ENCODE measurements around the gene OSBP. TPM values are rescaled to one million over a fixed set of nuclear protein-coding genes. Genes with fewer than 3 reads are reported as not detected.
"Not testable (repeated sequence)": the region's sequence is repeated elsewhere in the genome, so short reads cannot be mapped to it uniquely, and the experiment has no call there.

The OSBP gene
- 45.2 TPM for total RNA-seq
- 23.3 TPM for polyA plus RNA-seq

GRCh38 chr11:59615637-59616395 is at the start of gene OSBP:
Gene OSBP, minus strand, starts transcription at chr11:59615774. Its CDS starts 110 bp downstream, at chr11:59615664.
- peak within 1 kb of the TSS; percentile 99 for H3K27ac ChIP-seq (ENCODE audit: low read depth)
- under 1% methylated on average over 55 of the region's 55 CpGs for WGBS
- no peaks in the 10 kb centered on the region for H3K4me1 ChIP-seq (ENCODE audit: insufficient read depth)
- peak; percentile 100 for DNase-seq (ENCODE audit: extremely low spot score)
- H3K36me3 ChIP-seq (ENCODE audit: insufficient read depth), result no peaks in the 10 kb centered on the region
- H3K4me3 ChIP-seq (ENCODE audit: low read depth, low read length), result peak within 1 kb of the TSS; percentile 95

GRCh38 chr11:59660621-59661020 is 45.0 kb upstream of the OSBP start:
- H3K4me1 ChIP-seq (ENCODE audit: insufficient read depth), result no peaks in the 10 kb centered on the region
- no peak for DNase-seq (ENCODE audit: extremely low spot score)
- H3K36me3 ChIP-seq (ENCODE audit: insufficient read depth), result peaks cover 8% of the 10 kb centered on the region
- WGBS, result 82% methylated on average over 1 of the region's 1 CpG
- H3K27ac ChIP-seq (ENCODE audit: low read depth), result no peak overlapping the region
- H3K4me3 ChIP-seq (ENCODE audit: low read depth, low read length), result no peak overlapping the region

- no peak overlapping the region for H3K4me3 ChIP-seq (ENCODE audit: low read depth, low read length)
- 77% methylated on average over 2 of the region's 2 CpGs for WGBS
- H3K27ac ChIP-seq (ENCODE audit: low read depth), result no peak overlapping the region
- no peaks in the 10 kb centered on the region for H3K4me1 ChIP-seq (ENCODE audit: insufficient read depth)
- H3K36me3 ChIP-seq (ENCODE audit: insufficient read depth), result peaks cover 8% of the 10 kb centered on the region
- no peak for DNase-seq (ENCODE audit: extremely low spot score)
These were observed 44.4 kb upstream of the OSBP start for GRCh38 chr11:59659981-59660380.

- no peak for DNase-seq (ENCODE audit: extremely low spot score)
- Histone ChIP-seq H3K4me3 (ENCODE audit: low read depth, low read length) (no peak overlapping the region), H3K36me3 (ENCODE audit: insufficient read depth) (peaks cover 10% of the 10 kb centered on the region), H3K27ac (ENCODE audit: low read depth) (no peak overlapping the region), H3K4me1 (ENCODE audit: insufficient read depth) (no peaks in the 10 kb centered on the region)
- WGBS, result 99% methylated on average over 5 of the region's 5 CpGs
These were observed 42.5 kb upstream of the OSBP start for GRCh38 chr11:59658036-59658435.

GRCh38 chr11:59654893-59655292 is 39.3 kb upstream of the OSBP start:
- no peak for DNase-seq (ENCODE audit: extremely low spot score)
- H3K4me3 ChIP-seq (ENCODE audit: low read depth, low read length), result no peak overlapping the region
- H3K27ac ChIP-seq (ENCODE audit: low read depth), result no peak overlapping the region
- H3K4me1 ChIP-seq (ENCODE audit: insufficient read depth), result no peaks in the 10 kb centered on the region
- 85% methylated on average over 4 of the region's 4 CpGs for WGBS
- H3K36me3 ChIP-seq (ENCODE audit: insufficient read depth), result peaks cover 11% of the 10 kb centered on the region

GRCh38 chr11:59647245-59647980 is 31.8 kb upstream of the OSBP start:
- no peaks in the 10 kb centered on the region for H3K4me1 ChIP-seq (ENCODE audit: insufficient read depth)
- DNase-seq (ENCODE audit: extremely low spot score), result no peak
- no peak overlapping the region for H3K27ac ChIP-seq (ENCODE audit: low read depth)
- H3K36me3 ChIP-seq (ENCODE audit: insufficient read depth), result peaks cover 16% of the 10 kb centered on the region
- WGBS, result 88% methylated on average over 3 of the region's 3 CpGs
- no peak overlapping the region for H3K4me3 ChIP-seq (ENCODE audit: low read depth, low read length)

- H3K4me3 ChIP-seq (ENCODE audit: low read depth, low read length), result no peak overlapping the region
- DNase-seq (ENCODE audit: extremely low spot score), result no peak
- WGBS, result 79% methylated on average over 3 of the region's 3 CpGs
- H3K4me1 ChIP-seq (ENCODE audit: insufficient read depth), result no peaks in the 10 kb centered on the region
- peaks cover 22% of the 10 kb centered on the region for H3K36me3 ChIP-seq (ENCODE audit: insufficient read depth)
- no peak overlapping the region for H3K27ac ChIP-seq (ENCODE audit: low read depth)
These were observed 29.0 kb upstream of the OSBP start for GRCh38 chr11:59644528-59644927.

- H3K36me3 ChIP-seq (ENCODE audit: insufficient read depth), result peaks cover 26% of the 10 kb centered on the region
- 93% methylated on average over 3 of the region's 3 CpGs for WGBS
These were observed 27.8 kb upstream of the OSBP start for GRCh38 chr11:59643390-59643789.

GRCh38 chr11:59641156-59641555 is 25.6 kb upstream of the OSBP start:
- DNase-seq (ENCODE audit: extremely low spot score), result no peak
- Histone ChIP-seq H3K4me1 (ENCODE audit: insufficient read depth) (no peaks in the 10 kb centered on the region), H3K27ac (ENCODE audit: low read depth) (no peak overlapping the region), H3K36me3 (ENCODE audit: insufficient read depth) (peaks cover 28% of the 10 kb centered on the region), H3K4me3 (ENCODE audit: low read depth, low read length) (no peak overlapping the region)
- WGBS, result 88% methylated on average over 3 of the region's 3 CpGs

More at GRCh38 chr11:59643390-59643789, 27.8 kb upstream of the OSBP start:
- DNase-seq (ENCODE audit: extremely low spot score), result no peak
- Histone ChIP-seq H3K4me1 (ENCODE audit: insufficient read depth) (no peaks in the 10 kb centered on the region), H3K4me3 (ENCODE audit: low read depth, low read length) (no peak overlapping the region), H3K27ac (ENCODE audit: low read depth) (no peak overlapping the region)

GRCh38 chr11:59630493-59630892 is 14.9 kb upstream of the OSBP start:
- Histone ChIP-seq H3K36me3 (ENCODE audit: insufficient read depth) (peaks cover 2% of the 10 kb centered on the region), H3K27ac (ENCODE audit: low read depth) (no peak overlapping the region), H3K4me1 (ENCODE audit: insufficient read depth) (no peaks in the 10 kb centered on the region), H3K4me3 (ENCODE audit: low read depth, low read length) (no peak overlapping the region)
- 83% methylated on average over 2 of the region's 2 CpGs for WGBS
- no peak for DNase-seq (ENCODE audit: extremely low spot score)

GRCh38 chr11:59629996-59630395 is 14.4 kb upstream of the OSBP start:
- no peak overlapping the region for H3K4me3 ChIP-seq (ENCODE audit: low read depth, low read length)
- DNase-seq (ENCODE audit: extremely low spot score), result no peak
- no peaks in the 10 kb centered on the region for H3K4me1 ChIP-seq (ENCODE audit: insufficient read depth)
- H3K36me3 ChIP-seq (ENCODE audit: insufficient read depth), result peaks cover 2% of the 10 kb centered on the region
- H3K27ac ChIP-seq (ENCODE audit: low read depth), result no peak overlapping the region

- not testable (repeated sequence) for H3K4me3 ChIP-seq (ENCODE audit: low read depth, low read length); H3K4me1 ChIP-seq (ENCODE audit: insufficient read depth); DNase-seq (ENCODE audit: extremely low spot score); H3K36me3 ChIP-seq (ENCODE audit: insufficient read depth); H3K27ac ChIP-seq (ENCODE audit: low read depth)
- WGBS, result 86% methylated on average over 4 of the region's 4 CpGs
These were observed 11.4 kb upstream of the OSBP start for GRCh38 chr11:59626969-59627368.

GRCh38 chr11:59625703-59626102 is 10.1 kb upstream of the OSBP start:
- H3K36me3 ChIP-seq (ENCODE audit: insufficient read depth), result peaks cover 2% of the 10 kb centered on the region
- 89% methylated on average over 3 of the region's 3 CpGs for WGBS
- no peak overlapping the region for H3K4me3 ChIP-seq (ENCODE audit: low read depth, low read length)
- no peaks in the 10 kb centered on the region for H3K4me1 ChIP-seq (ENCODE audit: insufficient read depth)
- DNase-seq (ENCODE audit: extremely low spot score), result no peak
- no peak overlapping the region for H3K27ac ChIP-seq (ENCODE audit: low read depth)

GRCh38 chr11:59617876-59618275 is 2.3 kb upstream of the OSBP start:
- peak; percentile 28 for DNase-seq (ENCODE audit: extremely low spot score)
- Histone ChIP-seq H3K27ac (ENCODE audit: low read depth) (no peak overlapping the region), H3K4me1 (ENCODE audit: insufficient read depth) (no peaks in the 10 kb centered on the region), H3K4me3 (ENCODE audit: low read depth, low read length) (no peak overlapping the region), H3K36me3 (ENCODE audit: insufficient read depth) (no peaks in the 10 kb centered on the region)
- 54% methylated on average over 1 of the region's 1 CpG for WGBS

All from urinary bladder (tissue), 4 donors.